ENCODE results near the gene ZNF483.
"Not testable (repeated sequence)": the region's sequence is repeated elsewhere in the genome, so short reads cannot be mapped to it uniquely, and the experiment has no call there.

Gene ZNF483

GRCh38 chr9:111610149-111610548, 85.2 kb downstream of the ZNF483 start:
- no peak for DNase-seq

- DNase-seq, result no peak
Measured at GRCh38 chr9:111610845-111611244, 85.9 kb downstream of the ZNF483 start.

DNA sequence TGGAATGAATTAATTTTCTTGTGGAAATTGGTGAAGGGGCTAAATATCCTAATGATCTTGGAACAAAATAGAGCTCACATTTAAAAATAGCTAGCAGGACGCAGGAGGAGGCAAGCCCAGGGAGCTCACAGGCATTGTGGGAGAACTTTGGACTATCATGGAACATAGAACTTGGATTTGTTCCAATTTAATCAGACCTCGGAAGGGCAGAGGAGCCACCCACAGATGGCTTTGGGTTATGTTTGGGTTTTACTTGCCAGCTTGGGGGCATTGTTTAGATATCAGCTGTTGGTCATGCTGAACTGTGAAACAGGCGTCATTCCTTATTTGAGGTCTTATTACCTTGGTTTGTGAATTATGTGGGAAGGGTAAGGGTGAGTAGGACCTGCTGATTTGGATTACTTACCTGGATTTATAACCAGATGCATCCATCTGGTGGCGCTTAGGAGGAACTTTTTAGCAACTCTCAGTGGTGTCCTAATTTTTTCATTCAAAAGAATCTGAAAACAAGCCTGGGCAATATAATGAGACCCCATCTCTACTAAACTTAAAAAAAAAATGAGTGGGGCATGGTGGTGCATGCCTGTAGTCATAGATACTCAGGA, 88.6 kb downstream of the ZNF483 start:
- DNase-seq, result no peak

- DNase-seq, result no peak
Measured at GRCh38 chr9:111615928-111616327, 90.9 kb downstream of the ZNF483 start.

- DNase-seq, result not testable (repeated sequence)
Measured at GRCh38 chr9:111617349-111617748, 92.4 kb downstream of the ZNF483 start.

GRCh38 chr9:111621895-111622480, 97.0 kb downstream of the ZNF483 start:
- peak in 22 of 56 donors; percentile 0 to 60 (median 6) for DNase-seq

DNA sequence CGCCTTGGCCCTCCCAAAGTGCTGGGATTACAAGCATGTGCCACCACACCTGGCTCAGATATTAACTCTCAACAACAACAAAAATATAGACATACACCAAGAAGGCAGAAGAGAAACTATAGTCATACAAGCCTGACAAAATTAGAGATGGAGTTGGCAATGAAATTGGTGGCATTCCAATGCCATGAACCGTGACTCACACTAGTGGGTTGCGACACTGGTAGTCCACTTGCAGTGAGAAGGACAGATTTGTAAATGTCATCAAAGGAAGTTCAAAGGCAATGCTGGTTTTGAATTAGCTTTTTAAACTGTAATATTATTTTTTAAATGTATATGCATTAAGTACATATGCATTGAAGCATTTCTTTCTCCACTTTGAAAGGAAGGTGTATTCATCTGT, 97.6 kb downstream of the ZNF483 start:
- DNase-seq, result no peak

All from amygdala (tissue), 56 donors.